Spleen (tissue), 11 donors: ENCODE measurements around the gene RENBP. TPM values are rescaled to one million over a fixed set of nuclear protein-coding genes. Genes with fewer than 3 reads are reported as not detected.

Experiments
- DNase-seq: peaks from one replicate; pipeline ENCODE4 v3.0.0-alpha.2; 2020
- H3K27ac ChIP-seq, 8 donors: fragments of 200-600 bp; sonication (generic) in 7 of 8; 1 replicate in 4 of 8; 2 replicates in 4 of 8; pipeline versions ENCODE4 v1.5.0 to v1.8.0; 2016 to 2021; ENCODE audit warnings: inconsistent platforms in 4 of 8, mild to moderate bottlenecking in 4 of 8, moderate library complexity in 1 of 8
- H3K27me3 ChIP-seq, 7 donors: fragments of 200-600 bp; sonication (generic) in 6 of 7; replicated peaks in 1 of 7; 1 replicate in 4 of 7; 2 replicates in 3 of 7; pipeline versions ENCODE4 v1.5.0 to v1.8.0; 2016 to 2021; ENCODE audit warnings: inconsistent platforms in 3 of 7, mild to moderate bottlenecking in 1 of 7
- H3K36me3 ChIP-seq, 6 donors: fragments of 200-600 bp; sonication (generic) in 5 of 6; 1 replicate in 4 of 6; 2 replicates in 2 of 6; pipeline versions ENCODE4 v1.5.0 to v1.8.0; 2016 to 2021; ENCODE audit warnings: inconsistent platforms in 2 of 6
- H3K4me1 ChIP-seq, 6 donors: fragments of 200-600 bp; sonication (generic) in 5 of 6; 1 replicate in 3 of 6; 2 replicates in 3 of 6; pipeline versions ENCODE4 v1.5.0 to v1.8.0; 2016 to 2021; ENCODE audit warnings: inconsistent platforms in 3 of 6
- H3K4me3 ChIP-seq, 8 donors: fragments of 200-600 bp; sonication (generic) in 7 of 8; 1 replicate in 4 of 8; 2 replicates in 4 of 8; pipeline versions ENCODE4 v1.5.0 to v1.8.0; 2016 to 2021; ENCODE audit warnings: inconsistent platforms in 4 of 8, mild to moderate bottlenecking in 4 of 8, moderate library complexity in 2 of 8
- H3K9me3 ChIP-seq, 8 donors: fragments of 200-600 bp; sonication (generic) in 7 of 8; 1 replicate in 4 of 8; 2 replicates in 4 of 8; pipeline versions ENCODE4 v1.5.0 to v1.8.0; 2016 to 2021; ENCODE audit warnings: inconsistent platforms in 4 of 8
- CTCF ChIP-seq, 11 experiments: fragments of 200-600 bp in 7 of 11; fragments of 450-650 bp in 4 of 11; sonication (generic) in 4 of 11; IDR thresholded peaks in 8 of 11; conservative IDR thresholded peaks in 3 of 11; 1 replicate in 7 of 11; 2 replicates in 4 of 11; pipeline versions ENCODE4 v1.4.0 to v1.8.0; 2016 to 2021; ENCODE audit warnings: antibody characterized with exemption in 11 of 11, inconsistent platforms in 4 of 11, mild to moderate bottlenecking in 1 of 11
- POLR2A ChIP-seq, 3 donors: fragments of 450-650 bp; IDR thresholded peaks; one replicate each; pipeline ENCODE4 v1.5.1; 2017; ENCODE audit warnings: antibody characterized with exemption in 3 of 3, mild to moderate bottlenecking in 1 of 3
- POLR2AphosphoS5 ChIP-seq, 3 donors: sonication (generic); formaldehyde crosslinking; IDR thresholded peaks; one replicate each; pipeline ENCODE4 v1.5.1; 2017; ENCODE audit warnings: antibody characterized with exemption in 3 of 3
- WGBS, 5 donors: extraction: QIAGEN DNeasy Blood & Tissue Kit in 3 of 5; methylation state at CpG; one replicate each; pipeline versions ENCODE4 v1.1.5 to v1.1.7; 2013 to 2018; 5-methylcytosine and 5-hydroxymethylcytosine counted together
- intact Hi-C: fragments of 100-400 bp; cut with DNase I; formaldehyde crosslinking; loops from one replicate; pipeline ENCODE4 v1.15.0; 2023; ENCODE audit warnings: low total_unique reads
- polyA plus RNA-seq, 3 donors: library from polyadenylated mRNA; stranded (reverse); fragments of 200-250 nt; gene quantifications; one replicate each; pipeline ENCODE4 v1.2.1, GENCODE V29; 2013
- total RNA-seq, 7 donors: library from RNA; depleted of rRNA in 3 of 7; stranded (reverse); fragments of >200 nt in 3 of 7; fragmentation: NEBNext Ultra II Directional in 4 of 7; extraction: Animal tissue kit (Norgen Biotek cat#: 25700) in 4 of 7; gene quantifications; one replicate each; pipeline versions ENCODE4 v1.1.0 to v1.2.1, GENCODE V29; 2016 to 2021
- donor health status: healthy with polysubstance abuse.
- donor health status: DM: no; HTN: no; CAD: no; lungs with moderate emphysema.
- donor health status: DM: no; HTN: no; CAD: no.
- donor health status: Bipolar disorder and iron deficiency.
- donor health status: healthy.
- donor health status: DM: no; HTN: no; CAD: no.
- donor health status: DM: yes; HTN: yes; CAD: no.

The RENBP gene
- total and polyA plus RNA-seq, 10 donors = 42.0 to 105 (median 63.5) TPM

- Histone ChIP-seq H3K27ac (peak overlapping the region in 3 of 8 donors; percentile 28 to 54 (median 48)), H3K4me3 (no peak overlapping the region), H3K4me1 (peaks cover 6 to 56% (median 39%) of the 10 kb centered on the region in 6 donors), H3K36me3 (peaks cover 0 to 46% (median 19%) of the 10 kb centered on the region in 6 donors), H3K9me3 (no peaks in the 10 kb centered on the region), H3K27me3 (peaks cover 0 to 11% (median 0%) of the 10 kb centered on the region in 7 donors)
- WGBS, 5 donors = 40 to 83% (median 63%) methylated on average over 1 to 27 of the region's 27 CpGs
- TF ChIP-seq POLR2AphosphoS5 (IDR thresholded peaks at IDR 0.05) (peak; percentile 6 to 40 (median 36)), POLR2A (IDR thresholded peaks at IDR 0.05) (no peak)
- peak; percentile 76 for DNase-seq
- intact Hi-C loops = no loop called here
These were observed 38.1 kb downstream of the RENBP start for GRCh38 chrX:153906126-153906917.

- Histone ChIP-seq H3K4me1 (peaks cover 11 to 63% (median 46%) of the 10 kb centered on the region in 6 donors), H3K36me3 (peaks cover 0 to 39% (median 19%) of the 10 kb centered on the region in 6 donors), H3K27me3 (peaks cover 0 to 11% (median 0%) of the 10 kb centered on the region in 7 donors), H3K9me3 (no peaks in the 10 kb centered on the region), H3K27ac (peak overlapping the region in 2 of 8 donors; percentile 28 to 78), H3K4me3 (no peak overlapping the region)
- peak; percentile 74 for DNase-seq
- TF ChIP-seq POLR2AphosphoS5 (IDR thresholded peaks at IDR 0.05) (peak; percentile 42 to 78 (median 67)), POLR2A (IDR thresholded peaks at IDR 0.05) (no peak)
- WGBS, 5 donors = 70 to 94% (median 90%) methylated on average over 2 to 32 of the region's 32 CpGs
- intact Hi-C loops = no loop called here
These were observed 38.9 kb downstream of the RENBP start for GRCh38 chrX:153905481-153906095.

GRCh38 chrX:153903991-153904957, 40.2 kb downstream of the RENBP start, which contains the start of gene AVPR2:
TSS of gene AVPR2 (plus strand) at chrX:153904673. CDS start at chrX:153905146, 473 bp downstream.
- peaks cover 0 to under 1% (median 0%) of the 10 kb centered on the region in 8 donors for H3K9me3 ChIP-seq
- TF ChIP-seq POLR2AphosphoS5 (IDR thresholded peaks at IDR 0.05) (peak; percentile 46 to 69 (median 59)), CTCF (IDR thresholded peaks at IDR 0.05 in 8 of 11, conservative IDR thresholded peaks at IDR 0.05 in 3 of 11) (no peak)
- intact Hi-C loops = no loop called here
- peak within 1 kb of the TSS in 1 of 8 donors; percentile 25 for H3K4me3 ChIP-seq
- peaks cover 12 to 70% (median 51%) of the 10 kb centered on the region in 6 donors for H3K4me1 ChIP-seq
- peak within 1 kb of the TSS in 6 of 8 donors; percentile 47 to 78 (median 57) for H3K27ac ChIP-seq
- peaks cover 0 to 26% (median 8%) of the 10 kb centered on the region in 6 donors for H3K36me3 ChIP-seq
- DNase-seq = no peak
- H3K27me3 ChIP-seq = peaks cover 0 to 4% (median 0%) of the 10 kb centered on the region in 7 donors
- 24 to 59% (median 37%) methylated on average over 10 to 26 of the region's 26 CpGs for WGBS, 5 donors

GRCh38 chrX:153903238-153903980, 41.0 kb downstream of the RENBP start:
- peaks cover 0 to 17% (median 2%) of the 10 kb centered on the region in 6 donors for H3K36me3 ChIP-seq
- peaks cover 0 to 5% (median 0%) of the 10 kb centered on the region in 8 donors for H3K9me3 ChIP-seq
- H3K27me3 ChIP-seq = no peaks in the 10 kb centered on the region
- 33 to 60% (median 41%) methylated on average over 15 to 18 of the region's 18 CpGs for WGBS, 5 donors
- H3K27ac ChIP-seq = peak overlapping the region in 6 of 8 donors; percentile 47 to 78 (median 57)
- peak overlapping the region in 1 of 8 donors; percentile 25 for H3K4me3 ChIP-seq
- intact Hi-C loops = no loop called here
- H3K4me1 ChIP-seq = peaks cover 12 to 70% (median 51%) of the 10 kb centered on the region in 6 donors
- TF ChIP-seq CTCF (IDR thresholded peaks at IDR 0.05 in 8 of 11, conservative IDR thresholded peaks at IDR 0.05 in 3 of 11) (no peak), POLR2AphosphoS5 (IDR thresholded peaks at IDR 0.05) (peak in 1 of 3 donors; percentile 57), POLR2A (IDR thresholded peaks at IDR 0.05) (no peak)
- DNase-seq = peak; percentile 86
